Skin epidermis (tissue), 12 donors: ENCODE results near the gene ZRSR2.

Source experiments
- H3K27ac ChIP-seq, 21 experiments: fragments of 200-600 bp; sonication (generic) in 11 of 21; one replicate each; pipeline ENCODE4 v1.5.0; 2020; ENCODE audit warnings: mild to moderate bottlenecking in 3 of 21, inconsistent platforms in 2 of 21, moderate library complexity in 2 of 21
- H3K4me3 ChIP-seq, 7 experiments: fragments of 200-600 bp; sonication (generic) in 2 of 7; one replicate each; pipeline ENCODE4 v1.5.0; 2020; ENCODE audit warnings: inconsistent platforms in 2 of 7, mild to moderate bottlenecking in 2 of 7, moderate library complexity in 1 of 7

Gene ZRSR2

DNA sequence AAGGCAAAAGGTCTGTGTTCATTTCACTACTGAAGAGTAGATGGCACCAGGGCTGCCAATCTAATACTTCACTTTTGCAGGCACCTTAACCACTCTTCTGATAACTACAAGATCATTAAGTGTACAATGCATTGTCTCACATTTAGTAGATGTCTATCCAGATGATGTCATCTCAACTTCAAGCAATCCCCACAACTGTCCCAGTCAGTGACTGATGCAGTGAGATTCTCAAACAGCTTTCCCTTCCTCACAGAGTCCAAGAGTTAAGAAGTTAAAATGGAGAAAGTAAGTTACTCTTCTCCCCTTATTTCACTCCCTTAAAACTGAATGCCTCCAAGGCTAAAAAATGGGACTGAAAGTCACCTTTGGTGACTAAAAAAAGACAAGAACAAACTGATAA lies 53.7 kb downstream of the ZRSR2 start:
- Histone ChIP-seq H3K4me3 (no peak overlapping the region), H3K27ac (no peak overlapping the region)

DNA sequence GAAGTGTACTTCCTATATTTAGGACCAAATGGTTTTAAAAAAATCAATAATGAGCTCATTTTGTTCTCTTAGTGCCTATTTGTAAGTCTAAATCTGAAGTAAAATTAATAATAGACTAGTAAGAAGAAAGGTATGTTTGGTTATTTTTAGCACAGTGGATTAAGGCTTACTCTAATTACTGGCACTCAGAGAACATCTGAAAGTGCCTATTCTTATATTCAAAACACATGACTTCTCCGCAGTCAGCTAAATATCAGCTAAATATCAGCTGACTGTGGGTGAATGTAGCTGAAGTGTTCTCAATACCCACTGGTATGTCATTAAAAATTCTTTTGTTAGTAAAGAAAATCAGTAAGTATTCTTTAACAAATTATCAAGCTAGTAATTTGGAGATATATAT lies 58.3 kb downstream of the ZRSR2 start:
- Histone ChIP-seq H3K27ac (peak overlapping the region in 3 of 21 experiments; percentile 8 to 58 (median 44)), H3K4me3 (no peak overlapping the region)

DNA sequence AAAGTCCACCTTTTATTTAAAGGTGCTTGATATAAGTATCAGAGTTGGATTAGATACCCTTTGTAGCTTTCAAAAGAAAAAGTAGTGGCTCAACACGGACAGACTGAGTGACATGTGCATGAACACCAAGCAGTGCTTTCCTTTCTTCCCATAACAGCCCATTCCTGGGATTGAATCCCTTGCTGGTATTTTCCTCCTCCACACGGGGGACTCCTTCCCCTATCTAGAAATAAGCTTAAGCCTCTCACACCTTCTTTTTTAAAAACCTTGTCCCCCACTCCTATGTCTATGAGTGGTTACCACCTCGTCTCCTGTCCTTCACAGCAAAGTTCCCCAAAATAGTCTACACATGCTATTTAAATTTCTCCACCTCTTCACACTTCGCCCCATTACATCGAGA lies 59.3 kb downstream of the ZRSR2 start:
- H3K27ac ChIP-seq = peak overlapping the region in 3 of 21 experiments; percentile 0 to 58 (median 44)
- H3K4me3 ChIP-seq = no peak overlapping the region

DNA sequence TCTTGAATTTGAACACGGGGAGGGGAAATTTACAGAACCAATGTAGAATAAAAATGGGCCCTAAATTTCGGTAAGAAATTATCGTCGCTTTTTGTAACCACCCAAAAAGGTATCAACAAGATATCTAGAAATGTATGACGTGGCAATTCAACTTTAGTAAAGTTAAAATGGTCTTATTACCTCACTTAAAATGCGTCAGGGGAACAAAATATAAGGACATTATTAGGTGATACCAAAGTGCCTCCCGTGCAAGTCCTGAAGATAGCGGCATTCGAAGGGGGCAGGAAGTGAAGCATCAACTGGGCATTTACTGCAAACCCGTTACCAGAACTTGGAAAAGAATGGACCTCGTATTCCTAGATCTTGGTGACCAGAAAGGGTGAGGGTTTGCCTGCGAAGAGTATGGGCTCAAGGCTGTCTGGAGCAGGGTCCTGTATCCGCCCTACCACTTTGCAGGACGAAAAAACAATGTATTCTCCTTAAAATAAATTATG lies 63.3 kb downstream of the ZRSR2 start:
- Histone ChIP-seq H3K27ac (peak overlapping the region in 16 of 21 experiments; percentile 70 to 93 (median 89)), H3K4me3 (peak overlapping the region; percentile 54 to 73 (median 68))

DNA sequence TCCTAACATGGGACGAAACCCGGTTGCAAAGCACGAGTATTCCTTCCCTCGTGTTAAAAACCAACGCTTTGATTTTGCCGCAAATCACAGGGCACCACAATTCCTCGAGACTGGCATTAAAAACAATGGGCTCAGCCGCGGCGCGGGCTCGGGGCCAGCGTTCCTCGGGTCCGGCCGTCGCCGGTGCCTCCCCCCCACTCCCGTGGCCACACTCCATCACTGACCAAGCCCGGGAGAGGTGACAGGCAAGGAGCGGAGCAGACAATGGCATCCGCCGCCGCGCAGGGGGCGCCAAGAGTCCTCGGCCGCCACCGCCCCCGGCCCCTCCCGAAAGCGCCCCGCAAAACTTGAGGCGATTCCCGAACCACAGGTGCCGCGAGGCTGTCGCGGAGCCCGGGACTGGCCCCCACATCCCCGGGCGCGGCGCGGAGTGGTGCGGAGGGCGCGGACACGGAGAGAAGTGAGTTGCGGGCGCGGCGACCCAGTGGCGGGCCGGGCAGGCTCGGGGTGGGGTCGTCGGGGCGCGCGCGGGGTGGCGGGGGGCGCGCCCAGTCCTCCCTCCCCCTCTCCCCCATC lies 63.9 kb downstream of the ZRSR2 start:
- H3K27ac ChIP-seq = peak overlapping the region; percentile 39 to 93 (median 89)
- peak overlapping the region; percentile 54 to 73 (median 68) for H3K4me3 ChIP-seq

DNA sequence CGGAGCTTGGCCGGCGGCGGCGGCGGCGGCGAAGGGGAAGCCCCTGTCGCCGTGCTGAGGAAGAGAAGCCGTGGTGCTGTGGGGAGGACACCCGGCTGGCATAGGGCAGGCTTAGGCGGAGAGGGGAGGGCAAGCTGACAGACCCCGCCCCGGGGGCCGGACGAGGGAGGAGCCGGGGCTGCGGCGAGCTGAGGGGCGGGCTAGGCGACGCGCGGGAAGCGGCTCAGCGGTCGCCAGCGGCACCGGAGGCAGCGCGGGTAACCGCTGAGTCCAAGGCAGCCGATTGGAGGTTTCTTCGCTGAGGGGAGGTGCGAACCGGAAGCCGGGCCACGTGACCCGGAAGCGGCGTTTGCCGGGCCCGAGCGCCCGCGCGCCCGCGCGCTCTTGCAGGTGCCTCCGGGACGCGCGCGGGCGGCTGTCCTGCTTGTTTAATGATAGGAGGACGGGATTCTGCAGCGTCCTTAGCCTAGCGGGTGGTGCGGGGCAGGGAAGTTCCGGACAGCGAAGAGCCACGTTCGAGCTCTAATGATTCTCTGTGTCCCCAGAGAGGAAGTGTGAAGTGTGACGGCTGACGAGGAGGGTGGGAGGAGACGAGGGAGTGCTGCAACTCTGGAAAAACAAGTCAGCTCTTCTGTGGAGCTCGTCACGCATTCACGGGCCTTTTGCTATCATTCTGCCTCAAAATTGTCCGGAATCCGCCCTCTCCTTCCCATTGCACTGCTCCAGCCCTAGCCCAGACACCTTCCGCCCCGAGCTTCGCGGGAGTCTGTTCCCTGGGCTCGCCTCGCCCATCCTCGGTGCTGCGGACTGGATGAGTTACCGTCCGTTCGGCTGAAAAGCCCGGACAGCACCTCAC lies 64.7 kb downstream of the ZRSR2 start, which contains the start of gene AP1S2:
AP1S2 (minus strand) TSS at position 102 of the 856 bp plus-strand sequence. CDS start 2,289 bp downstream, outside the sequence.
- peak within 1 kb of the TSS; percentile 54 to 73 (median 68) for H3K4me3 ChIP-seq
- peak within 1 kb of the TSS; percentile 67 to 93 (median 89) for H3K27ac ChIP-seq

DNA sequence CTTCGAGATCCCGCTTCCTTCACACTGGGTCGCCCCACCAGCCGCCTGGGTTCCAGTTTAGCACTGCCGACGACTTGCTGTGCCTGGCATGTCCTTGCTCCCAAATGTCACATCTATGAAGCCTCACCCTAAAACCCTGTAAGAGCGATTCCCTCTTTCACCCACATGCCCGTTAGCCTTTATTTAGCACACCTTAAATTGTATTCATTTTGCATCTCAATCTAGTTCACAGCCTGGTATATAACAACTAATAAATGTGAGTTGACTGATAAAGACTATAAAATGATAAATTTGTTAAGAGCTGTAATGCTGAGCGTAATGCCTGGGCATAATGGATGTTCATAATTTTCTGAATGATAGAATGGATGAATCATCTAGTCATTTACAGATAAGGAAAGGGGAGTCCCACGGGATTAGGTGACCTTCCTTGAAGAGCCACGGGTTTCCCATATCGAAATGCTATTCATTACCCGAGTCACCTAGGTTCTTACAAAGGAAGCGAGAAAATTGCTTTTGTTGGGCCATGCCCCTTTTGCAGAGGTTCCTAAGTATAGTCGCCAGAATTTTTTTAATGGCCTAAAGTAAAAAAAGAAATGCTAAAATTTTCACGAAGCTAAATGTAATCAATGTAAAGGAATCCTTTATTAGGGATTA lies 65.4 kb downstream of the ZRSR2 start:
- H3K4me3 ChIP-seq = peak overlapping the region; percentile 54 to 73 (median 68)
- peak overlapping the region; percentile 46 to 93 (median 89) for H3K27ac ChIP-seq

DNA sequence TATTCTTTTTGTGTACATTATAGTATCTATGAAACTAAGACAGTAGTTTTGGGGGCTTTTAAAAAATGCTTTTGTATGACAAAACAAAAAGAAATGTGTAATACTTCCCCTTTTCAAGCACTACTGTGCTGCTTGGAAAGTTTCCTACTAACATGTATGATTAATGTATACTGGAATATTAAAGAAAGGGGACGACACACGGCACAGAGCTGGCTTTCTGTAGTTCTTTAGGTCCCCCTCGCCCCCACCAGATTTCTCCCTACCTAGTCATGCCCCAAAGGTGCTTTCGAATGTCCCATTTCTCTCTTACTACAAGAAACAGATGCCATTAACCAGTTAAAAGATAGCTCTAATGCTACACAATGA lies 65.9 kb downstream of the ZRSR2 start:
- Histone ChIP-seq H3K27ac (peak overlapping the region in 15 of 21 experiments; percentile 57 to 93 (median 91)), H3K4me3 (peak overlapping the region in 2 of 7 experiments; percentile 65 to 70)

DNA sequence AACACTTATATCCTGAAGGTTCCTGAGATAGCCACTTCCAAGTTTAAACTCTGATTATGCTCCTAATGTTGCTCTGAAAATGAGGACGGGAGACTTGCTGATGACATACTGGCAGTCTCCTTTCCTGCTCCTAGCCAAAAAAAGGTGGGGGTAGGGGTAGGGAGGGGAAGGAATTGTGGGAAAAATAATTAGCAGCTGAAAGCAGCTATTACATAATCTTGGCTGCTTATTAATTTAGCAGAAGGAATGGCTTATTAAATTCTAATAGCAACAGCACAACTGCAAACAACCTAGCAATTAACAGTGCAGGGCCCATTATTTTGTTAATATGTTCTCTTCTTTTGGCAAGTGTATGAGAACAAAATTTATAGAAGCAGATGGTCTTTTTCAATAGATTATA lies 66.4 kb downstream of the ZRSR2 start:
- Histone ChIP-seq H3K4me3 (no peak overlapping the region), H3K27ac (peak overlapping the region in 13 of 21 experiments; percentile 57 to 93 (median 92))

DNA sequence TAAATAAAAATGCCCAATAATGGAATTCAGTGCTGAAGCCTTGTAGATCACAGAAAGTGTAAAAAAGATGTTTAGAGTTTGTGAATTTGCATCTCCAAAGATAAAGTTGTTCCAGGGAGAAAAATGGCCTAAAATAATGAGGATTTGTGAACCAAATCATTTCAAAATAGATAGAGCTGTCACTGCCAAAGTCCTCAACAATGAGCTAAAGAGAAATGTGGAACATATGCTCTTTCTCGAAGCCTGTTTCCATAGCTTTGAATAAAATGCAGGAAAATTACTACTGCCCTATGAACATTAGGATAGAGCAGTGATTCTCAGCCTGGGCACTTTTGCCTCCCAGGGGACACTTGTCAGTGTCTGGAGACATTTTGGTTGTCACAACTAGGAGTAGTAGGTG lies 67.8 kb downstream of the ZRSR2 start:
- Histone ChIP-seq H3K27ac (no peak overlapping the region), H3K4me3 (no peak overlapping the region)

DNA sequence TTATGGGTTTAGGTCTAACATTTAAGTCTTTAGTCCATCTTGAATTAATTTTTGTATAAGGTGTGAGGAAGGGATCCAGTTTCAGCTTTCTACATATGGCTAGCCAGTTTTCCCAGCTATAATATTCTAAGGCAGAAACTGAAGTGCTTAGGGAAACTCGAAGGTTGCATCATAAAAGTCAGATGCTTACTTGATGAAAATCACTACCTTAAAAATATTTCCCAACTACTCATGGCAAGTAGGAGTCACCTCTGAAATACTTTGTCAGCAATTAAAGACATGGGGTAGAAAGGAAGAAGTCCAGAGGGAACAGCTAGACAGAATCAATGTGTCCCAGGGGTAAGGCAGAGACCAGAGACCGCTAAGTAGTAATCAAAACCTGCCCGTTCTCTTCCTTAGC lies 70.6 kb downstream of the ZRSR2 start:
- H3K27ac ChIP-seq = no peak overlapping the region
- H3K4me3 ChIP-seq = no peak overlapping the region

DNA sequence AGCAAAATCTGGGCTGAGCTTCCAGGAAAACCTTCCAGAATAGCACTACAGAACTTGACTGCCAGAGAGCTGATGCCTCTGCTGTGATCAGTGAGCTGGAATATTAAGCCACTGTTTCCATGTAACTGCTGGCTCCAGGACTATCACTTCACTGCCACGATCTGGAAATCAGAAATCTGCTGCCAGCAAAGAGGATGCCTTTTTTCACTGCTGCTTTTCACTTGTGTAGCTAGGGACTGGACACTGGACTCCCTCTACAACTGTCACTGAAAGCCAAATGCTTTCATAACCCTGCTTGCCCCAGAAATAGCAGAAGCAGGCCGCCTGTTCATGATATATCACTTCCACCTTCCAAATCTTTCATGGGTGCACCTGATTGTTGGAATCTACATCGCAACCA lies 73.7 kb downstream of the ZRSR2 start:
- Histone ChIP-seq H3K4me3 (no peak overlapping the region), H3K27ac (no peak overlapping the region)

DNA sequence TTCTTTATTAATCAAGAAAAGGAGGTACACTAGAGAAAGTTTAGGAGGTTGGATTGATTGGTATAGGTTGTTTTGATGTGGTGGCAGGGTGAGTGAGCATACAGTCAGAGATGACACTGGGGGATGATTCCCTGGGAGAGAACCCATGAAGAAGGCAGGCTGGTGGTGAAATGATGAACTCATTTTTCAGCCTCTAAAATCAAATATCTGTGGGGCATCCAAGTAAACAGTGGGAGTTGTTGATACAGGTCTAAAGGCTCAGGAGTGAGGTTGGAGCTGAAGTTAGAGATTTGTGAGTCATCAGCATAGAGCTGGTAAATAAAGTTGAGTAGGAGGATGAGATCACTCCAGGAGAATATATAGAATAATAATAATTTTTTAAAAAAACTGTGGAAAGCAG lies 74.3 kb downstream of the ZRSR2 start:
- H3K4me3 ChIP-seq = no peak overlapping the region
- no peak overlapping the region for H3K27ac ChIP-seq

DNA sequence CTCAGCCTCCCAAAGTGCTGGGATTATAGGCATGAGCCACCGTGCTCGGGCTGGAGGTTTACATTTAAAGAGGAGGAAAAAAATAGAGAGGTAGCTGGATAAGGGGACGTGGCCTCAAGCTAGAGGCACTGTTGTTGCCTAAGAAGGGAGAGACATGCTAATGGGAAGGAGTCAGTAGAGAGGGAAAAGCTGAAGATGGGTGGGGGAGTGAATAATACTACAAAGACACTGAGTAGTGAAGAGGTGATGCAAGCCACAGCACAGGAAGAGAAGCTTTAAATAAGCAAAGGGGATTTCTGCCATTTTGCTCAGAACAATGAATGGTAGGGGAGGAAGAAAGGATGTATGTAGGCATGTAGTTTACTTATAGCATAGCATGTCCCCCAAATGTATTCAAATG lies 75.9 kb downstream of the ZRSR2 start:
- H3K4me3 ChIP-seq = no peak overlapping the region
- no peak overlapping the region for H3K27ac ChIP-seq

DNA sequence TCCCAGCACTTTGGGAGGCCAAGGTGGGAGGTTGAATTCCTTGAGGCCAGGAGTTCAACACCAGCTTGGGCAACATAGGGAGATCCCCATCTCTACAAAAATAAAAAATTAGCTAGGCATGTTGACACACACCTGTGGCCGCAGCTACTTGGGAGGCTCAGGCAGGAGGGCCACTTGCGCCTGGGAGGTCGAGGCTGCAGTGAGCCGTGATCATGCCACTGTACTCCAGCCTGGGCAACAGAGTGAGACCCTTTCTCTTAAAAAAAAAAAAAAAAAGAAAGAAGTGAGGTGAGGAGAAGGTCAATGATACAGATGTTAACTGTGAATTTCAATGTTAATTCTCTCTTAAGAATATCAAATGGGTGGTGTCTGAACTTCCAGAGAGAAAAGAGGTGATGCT lies 79.4 kb downstream of the ZRSR2 start:
- Histone ChIP-seq H3K4me3 (no peak overlapping the region), H3K27ac (no peak overlapping the region)

DNA sequence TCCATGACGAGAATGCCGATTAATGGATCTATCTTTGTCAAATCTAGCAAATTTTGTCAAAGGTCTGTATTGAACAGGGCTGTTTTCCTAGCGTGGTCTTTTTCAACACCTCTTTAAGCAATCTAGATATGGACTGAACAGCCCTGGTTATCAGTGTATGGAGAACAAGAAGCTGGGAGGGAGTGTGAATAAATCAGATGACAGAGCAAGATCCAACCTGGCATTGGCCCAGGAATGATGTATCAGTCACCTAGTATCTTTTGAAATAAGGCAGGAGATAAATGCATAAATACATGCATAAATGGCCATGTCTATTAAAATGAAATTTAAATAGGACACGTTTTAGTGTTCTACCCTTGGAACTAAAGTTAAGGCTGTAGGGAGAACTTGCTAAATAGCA lies 80.0 kb downstream of the ZRSR2 start:
- Histone ChIP-seq H3K4me3 (no peak overlapping the region), H3K27ac (no peak overlapping the region)
